Endothelial cell (in vitro differentiated cells): ENCODE data around the gene ONECUT3. TPM values are rescaled to one million over a fixed set of nuclear protein-coding genes. Genes with fewer than 3 reads are reported as not detected.

Experiments
- DNase-seq: peaks from one replicate; pipeline ENCODE4 v3.0.0; 2021; ENCODE audit warnings: low spot score
- H3K27ac Mint-ChIP-seq: one replicate; pipeline ENCODE4 v1.8.0; 2021; ENCODE audit warnings: mixed read lengths, inconsistent platforms; ENCODE audit not compliant: unreplicated experiment
- H3K27me3 Mint-ChIP-seq: one replicate; pipeline ENCODE4 v1.8.0; 2021; ENCODE audit warnings: mild to moderate bottlenecking, moderate library complexity, mixed read lengths, inconsistent platforms; ENCODE audit not compliant: unreplicated experiment
- H3K36me3 Mint-ChIP-seq: one replicate; pipeline ENCODE4 v1.8.0; 2021; ENCODE audit warnings: mild to moderate bottlenecking, low read depth, mixed read lengths, inconsistent platforms; ENCODE audit not compliant: unreplicated experiment
- H3K4me1 Mint-ChIP-seq: one replicate; pipeline ENCODE4 v1.8.0; 2021; ENCODE audit warnings: mild to moderate bottlenecking, mixed read lengths, inconsistent platforms; ENCODE audit not compliant: unreplicated experiment
- H3K4me3 Mint-ChIP-seq: one replicate; pipeline ENCODE4 v1.8.0; 2021; ENCODE audit warnings: mild to moderate bottlenecking, mixed read lengths, inconsistent platforms; ENCODE audit not compliant: unreplicated experiment
- H3K9me3 Mint-ChIP-seq: one replicate; pipeline ENCODE4 v1.8.0; 2021; ENCODE audit warnings: mixed read lengths, inconsistent platforms; ENCODE audit not compliant: unreplicated experiment
- CTCF ChIP-seq: fragments of 200-600 bp; sonication (generic); IDR thresholded peaks from one replicate; pipeline ENCODE4 v1.5.0; 2021; ENCODE audit warnings: antibody characterized with exemption; ENCODE audit not compliant: unreplicated experiment
- total RNA-seq: library from RNA; stranded (reverse); fragmentation: NEBNext Ultra II Directional; extraction: Animal tissue kit (Norgen Biotek cat#: 25700); gene quantifications from one replicate; pipeline ENCODE4 v1.2.1, GENCODE V29; 2021; ENCODE audit not compliant: unreplicated experiment

ONECUT3 gene
- total RNA-seq, 1 donor from 2014 or later, result not detected

DNA sequence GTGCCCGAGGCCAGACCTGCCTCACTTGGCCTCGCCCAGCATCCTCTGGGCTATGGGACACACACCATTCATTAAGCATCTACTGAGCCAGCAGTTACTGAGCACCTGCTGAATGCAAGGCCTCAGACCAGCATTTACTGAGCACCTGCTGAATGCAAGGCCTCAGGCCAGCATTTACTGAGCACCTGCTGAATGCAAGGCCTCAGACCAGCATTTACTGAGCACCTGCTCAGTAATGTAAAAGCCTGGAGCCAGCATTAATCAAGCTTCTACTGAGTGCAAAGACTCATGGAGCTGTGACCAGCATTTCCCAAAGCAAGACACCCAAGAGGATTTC is 55.1 kb downstream of the ONECUT3 start:
- DNase-seq, result no peak
- Mint-ChIP-seq H3K9me3 (no peaks in the 10 kb centered on the region), H3K4me1 (peaks cover 6% of the 10 kb centered on the region), H3K4me3 (no peak overlapping the region), H3K36me3 (no peaks in the 10 kb centered on the region), H3K27ac (no peak overlapping the region), H3K27me3 (peaks cover 13% of the 10 kb centered on the region)
- no peak for TF ChIP-seq CTCF

- Mint-ChIP-seq H3K4me1 (peaks cover 6% of the 10 kb centered on the region), H3K4me3 (no peak overlapping the region), H3K36me3 (no peaks in the 10 kb centered on the region), H3K27me3 (peaks cover 13% of the 10 kb centered on the region), H3K9me3 (no peaks in the 10 kb centered on the region), H3K27ac (no peak overlapping the region)
- no peak for DNase-seq
- TF ChIP-seq CTCF, result peak; percentile 16
Observed at GRCh38 chr19:1809678-1810077, 56.4 kb downstream of the ONECUT3 start.

- Mint-ChIP-seq H3K4me3 (no peak overlapping the region), H3K36me3 (no peaks in the 10 kb centered on the region), H3K27ac (no peak overlapping the region), H3K27me3 (peaks cover 13% of the 10 kb centered on the region), H3K4me1 (peaks cover 6% of the 10 kb centered on the region), H3K9me3 (no peaks in the 10 kb centered on the region)
- TF ChIP-seq CTCF, result no peak
- DNase-seq, result no peak
Observed at GRCh38 chr19:1810439-1811160, 57.3 kb downstream of the ONECUT3 start.

DNA sequence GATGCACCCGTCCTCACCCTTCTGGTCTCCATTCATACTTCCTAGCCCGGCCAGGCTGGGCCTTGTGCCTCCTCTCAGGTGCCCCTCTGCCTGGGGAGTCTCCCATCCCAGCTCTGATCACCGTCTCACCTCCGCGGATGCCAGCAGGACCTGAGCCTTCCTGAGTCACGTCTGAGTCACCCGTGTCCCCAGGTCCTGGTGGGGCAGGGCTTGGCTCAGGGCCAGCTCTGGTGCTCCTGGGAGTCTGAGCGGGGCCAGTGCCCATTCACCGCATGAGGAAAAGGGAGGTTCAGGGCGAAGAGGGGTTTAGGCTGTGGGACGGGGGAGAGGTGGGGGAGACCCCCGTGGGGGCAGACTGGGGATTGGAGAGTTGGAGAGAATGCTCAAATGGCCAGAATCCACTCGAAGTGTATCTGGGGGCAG is 58.2 kb downstream of the ONECUT3 start:
- no peak overlapping the region for H3K4me3 Mint-ChIP-seq
- H3K36me3 Mint-ChIP-seq, result no peaks in the 10 kb centered on the region
- H3K27me3 Mint-ChIP-seq, result peaks cover 13% of the 10 kb centered on the region
- H3K27ac Mint-ChIP-seq, result no peak overlapping the region
- DNase-seq, result no peak
- H3K4me1 Mint-ChIP-seq, result peaks cover 6% of the 10 kb centered on the region
- H3K9me3 Mint-ChIP-seq, result no peaks in the 10 kb centered on the region
- TF ChIP-seq CTCF, result no peak

GRCh38 chr19:1811942-1812425 is 58.7 kb downstream of the ONECUT3 start, which contains the start of gene ATP8B3:
Gene ATP8B3, minus strand, starts transcription at chr19:1812276. Its CDS starts 540 bp downstream, at chr19:1811736.
- Mint-ChIP-seq H3K4me3 (peak within 1 kb of the TSS; percentile 89), H3K4me1 (peaks cover 6% of the 10 kb centered on the region), H3K27ac (peak within 1 kb of the TSS; percentile 64), H3K9me3 (no peaks in the 10 kb centered on the region), H3K36me3 (no peaks in the 10 kb centered on the region), H3K27me3 (peaks cover 10% of the 10 kb centered on the region)
- DNase-seq, result no peak
- no peak for TF ChIP-seq CTCF
